Colonic mucosa (tissue), 4 donors: ENCODE measurements around the gene NAALADL1. TPM values are rescaled to one million over a fixed set of nuclear protein-coding genes. Genes with fewer than 3 reads are reported as not detected.

Experiments used
- DNase-seq: peaks from one replicate; pipeline ENCODE4 v3.0.0-alpha.2; 2020
- H3K27ac ChIP-seq: fragments of 200-600 bp; one replicate; pipeline ENCODE4 v1.8.0; 2021
- H3K27me3 ChIP-seq: fragments of 200-600 bp; one replicate; pipeline ENCODE4 v1.8.0; 2021
- H3K36me3 ChIP-seq: fragments of 200-600 bp; one replicate; pipeline ENCODE4 v1.8.0; 2021
- H3K4me1 ChIP-seq: fragments of 200-600 bp; one replicate; pipeline ENCODE4 v1.8.0; 2021; ENCODE audit warnings: mild to moderate bottlenecking
- H3K4me3 ChIP-seq: fragments of 200-600 bp; one replicate; pipeline ENCODE4 v1.8.0; 2021
- H3K9ac ChIP-seq, 2 donors: one replicate each; pipeline ENCODE4 v1.7.0; 2013; ENCODE audit warnings: control low read depth in 2 of 2, low read depth in 2 of 2, low read length in 2 of 2
- H3K9me3 ChIP-seq: fragments of 200-600 bp; one replicate; pipeline ENCODE4 v1.8.0; 2021
- intact Hi-C: fragments of 100-400 bp; cut with DNase I; formaldehyde crosslinking; loops from one replicate; pipeline ENCODE4 v1.14.1; 2022
- total RNA-seq, 2 donors: library from RNA; stranded (reverse); fragmentation: NEBNext Ultra II Directional in 1 of 2; extraction: Animal tissue kit (Norgen Biotek cat#: 25700) in 1 of 2; gene quantifications; one replicate each; pipeline ENCODE4 v1.2.1, GENCODE V29; 2021
- TF ChIP-seq, protein P1 (sequence below): fragments of 200-600 bp; IDR thresholded peaks from one replicate; pipeline ENCODE4 v1.8.0; 2022; ENCODE audit warnings: antibody characterized with exemption, mild to moderate bottlenecking
- donor health status: healthy.
- donor health status: DM: no; HTN: no; CAD: no.
- donor health status: DM: no; HTN: no; CAD: no.

Gene NAALADL1
- total RNA-seq, 2 donors from 2014 or later: 10.5 to 30.8 TPM

- TF ChIP-seq, protein P1, sequence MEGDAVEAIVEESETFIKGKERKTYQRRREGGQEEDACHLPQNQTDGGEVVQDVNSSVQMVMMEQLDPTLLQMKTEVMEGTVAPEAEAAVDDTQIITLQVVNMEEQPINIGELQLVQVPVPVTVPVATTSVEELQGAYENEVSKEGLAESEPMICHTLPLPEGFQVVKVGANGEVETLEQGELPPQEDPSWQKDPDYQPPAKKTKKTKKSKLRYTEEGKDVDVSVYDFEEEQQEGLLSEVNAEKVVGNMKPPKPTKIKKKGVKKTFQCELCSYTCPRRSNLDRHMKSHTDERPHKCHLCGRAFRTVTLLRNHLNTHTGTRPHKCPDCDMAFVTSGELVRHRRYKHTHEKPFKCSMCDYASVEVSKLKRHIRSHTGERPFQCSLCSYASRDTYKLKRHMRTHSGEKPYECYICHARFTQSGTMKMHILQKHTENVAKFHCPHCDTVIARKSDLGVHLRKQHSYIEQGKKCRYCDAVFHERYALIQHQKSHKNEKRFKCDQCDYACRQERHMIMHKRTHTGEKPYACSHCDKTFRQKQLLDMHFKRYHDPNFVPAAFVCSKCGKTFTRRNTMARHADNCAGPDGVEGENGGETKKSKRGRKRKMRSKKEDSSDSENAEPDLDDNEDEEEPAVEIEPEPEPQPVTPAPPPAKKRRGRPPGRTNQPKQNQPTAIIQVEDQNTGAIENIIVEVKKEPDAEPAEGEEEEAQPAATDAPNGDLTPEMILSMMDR: no peak
Measured at GRCh38 chr11:65067446-65067845, 9.1 kb upstream of the NAALADL1 start.

DNA sequence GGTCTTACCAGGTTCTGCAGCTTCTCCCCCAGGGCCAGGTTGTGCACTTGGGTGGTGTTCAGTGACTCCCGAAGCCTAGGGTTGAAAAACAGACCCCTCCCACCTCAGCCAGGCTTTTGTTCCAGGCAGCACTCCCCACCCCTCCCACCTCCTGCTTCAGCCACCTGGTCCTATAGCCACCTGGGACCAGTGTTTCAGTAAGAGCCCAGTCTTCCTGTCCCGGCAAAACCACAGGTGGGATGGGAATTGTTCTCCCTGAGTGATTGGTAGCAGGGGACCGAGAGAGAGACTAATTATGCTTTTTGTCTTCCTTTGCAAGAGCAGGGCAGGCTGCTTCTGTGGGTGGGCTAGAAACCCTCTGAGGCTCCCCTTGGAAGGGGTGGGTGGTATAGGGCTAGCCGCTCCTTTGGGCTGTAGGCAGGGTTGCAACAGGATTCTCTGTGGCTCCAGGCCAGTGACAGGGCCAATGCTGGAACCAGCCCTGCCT lies 8.5 kb upstream of the NAALADL1 start:
- TF ChIP-seq, protein P1: no peak
- Histone ChIP-seq H3K36me3 (no peaks in the 10 kb centered on the region), H3K27ac (no peak overlapping the region), H3K27me3 (no peaks in the 10 kb centered on the region), H3K9me3 (no peaks in the 10 kb centered on the region), H3K9ac (no peak overlapping the region), H3K4me1 (no peaks in the 10 kb centered on the region), H3K4me3 (no peak overlapping the region)
- DNase-seq: no peak
- intact Hi-C loops: no loop called here

More at GRCh38 chr11:65067446-65067845, 9.1 kb upstream of the NAALADL1 start:
- no peak for DNase-seq
- Histone ChIP-seq H3K9me3 (no peaks in the 10 kb centered on the region), H3K4me3 (no peak overlapping the region), H3K4me1 (no peaks in the 10 kb centered on the region), H3K27ac (no peak overlapping the region), H3K9ac (no peak overlapping the region), H3K27me3 (no peaks in the 10 kb centered on the region), H3K36me3 (no peaks in the 10 kb centered on the region)
- intact Hi-C loops: no loop called here

GRCh38 chr11:65066315-65066714 lies 8.0 kb upstream of the NAALADL1 start:
- no peaks in the 10 kb centered on the region for H3K27me3 ChIP-seq
- no peaks in the 10 kb centered on the region for H3K36me3 ChIP-seq
- no peak for DNase-seq
- H3K27ac ChIP-seq: no peak overlapping the region
- H3K9me3 ChIP-seq: no peaks in the 10 kb centered on the region
- no peak overlapping the region for H3K9ac ChIP-seq
- intact Hi-C loops: no loop called here
- no peak overlapping the region for H3K4me3 ChIP-seq
- TF ChIP-seq, protein P1: no peak
- no peaks in the 10 kb centered on the region for H3K4me1 ChIP-seq

- Histone ChIP-seq H3K4me3 (no peak overlapping the region), H3K9ac (no peak overlapping the region), H3K36me3 (no peaks in the 10 kb centered on the region), H3K4me1 (no peaks in the 10 kb centered on the region), H3K27me3 (no peaks in the 10 kb centered on the region), H3K9me3 (no peaks in the 10 kb centered on the region), H3K27ac (no peak overlapping the region)
- TF ChIP-seq, protein P1: no peak
- intact Hi-C loops: no loop called here
- DNase-seq: no peak
Measured at GRCh38 chr11:65065851-65066250, 7.5 kb upstream of the NAALADL1 start.

DNA sequence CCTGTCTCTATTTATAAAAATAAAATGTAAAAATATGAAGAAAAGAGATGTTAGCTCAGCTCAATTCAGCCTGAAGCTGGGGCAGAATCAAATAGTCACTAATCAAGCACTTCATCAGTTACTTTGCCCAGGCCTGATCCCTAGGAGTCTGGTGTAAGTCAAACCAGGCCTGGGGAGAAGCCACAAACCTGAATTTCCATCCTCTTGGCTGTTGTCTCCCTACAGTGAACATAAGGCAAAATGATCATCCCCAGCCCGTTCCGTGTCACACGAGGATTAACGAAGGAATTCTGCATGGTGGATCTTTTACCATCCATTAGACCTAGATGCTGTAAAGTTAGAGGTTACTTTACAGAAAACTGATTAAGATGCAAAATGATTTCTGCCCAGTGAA lies 6.5 kb upstream of the NAALADL1 start:
- intact Hi-C loops: no loop called here
- TF ChIP-seq, protein P1: no peak
- no peak overlapping the region for H3K9ac ChIP-seq
- no peaks in the 10 kb centered on the region for H3K9me3 ChIP-seq
- H3K4me3 ChIP-seq: no peak overlapping the region
- no peak overlapping the region for H3K27ac ChIP-seq
- DNase-seq: no peak
- no peaks in the 10 kb centered on the region for H3K27me3 ChIP-seq
- no peaks in the 10 kb centered on the region for H3K4me1 ChIP-seq
- H3K36me3 ChIP-seq: no peaks in the 10 kb centered on the region
